Mesothelial cell of epicardium (in vitro differentiated cells): ENCODE results near the gene FOXD2. TPM values are rescaled to one million over a fixed set of nuclear protein-coding genes. Genes with fewer than 3 reads are reported as not detected.

Experiments
- DNase-seq, 2 experiments: peaks; one replicate each; pipeline ENCODE4 v3.0.0; 2021; ENCODE audit warnings: low spot score in 2 of 2; ENCODE audit not compliant: unreplicated experiment in 2 of 2
- H3K27ac Mint-ChIP-seq: 2 replicates; pipeline ENCODE4 v1.8.0; 2021; ENCODE audit warnings: mixed read lengths
- H3K27me3 Mint-ChIP-seq: 2 replicates; pipeline ENCODE4 v1.8.0; 2021; ENCODE audit warnings: low read depth, mixed read lengths
- H3K36me3 Mint-ChIP-seq: 2 replicates; pipeline ENCODE4 v1.8.0; 2021; ENCODE audit warnings: mixed read lengths
- H3K4me1 Mint-ChIP-seq: 2 replicates; pipeline ENCODE4 v1.8.0; 2021; ENCODE audit warnings: mixed read lengths
- H3K4me3 Mint-ChIP-seq: 2 replicates; pipeline ENCODE4 v1.8.0; 2021; ENCODE audit warnings: mild to moderate bottlenecking, moderate library complexity, mixed read lengths
- H3K9me3 Mint-ChIP-seq: 2 replicates; pipeline ENCODE4 v1.8.0; 2021; ENCODE audit warnings: mixed read lengths
- CTCF ChIP-seq: fragments of 200-600 bp; sonication (generic); IDR thresholded peaks from one replicate; pipeline ENCODE4 v1.5.0; 2021; ENCODE audit warnings: antibody characterized with exemption; ENCODE audit not compliant: unreplicated experiment
- total RNA-seq: library from RNA; stranded (reverse); gene quantifications from 3 replicates; pipeline ENCODE4 v1.2.1, GENCODE V29; 2021

Gene FOXD2
- total RNA-seq, 1 donor from 2014 or later = 0.98 TPM

- H3K4me1 Mint-ChIP-seq = peaks cover 13% of the 10 kb centered on the region
- DNase-seq = no peak
- no peaks in the 10 kb centered on the region for H3K9me3 Mint-ChIP-seq
- H3K27ac Mint-ChIP-seq = no peak overlapping the region
- no peaks in the 10 kb centered on the region for H3K36me3 Mint-ChIP-seq
- H3K27me3 Mint-ChIP-seq = peaks cover 33% of the 10 kb centered on the region
- H3K4me3 Mint-ChIP-seq = no peak overlapping the region
- no peak for TF ChIP-seq CTCF
Observed at GRCh38 chr1:47439017-47439818, 1.4 kb downstream of the FOXD2 start.

- Mint-ChIP-seq H3K9me3 (no peaks in the 10 kb centered on the region), H3K27me3 (peaks cover 25% of the 10 kb centered on the region), H3K27ac (no peak overlapping the region), H3K36me3 (no peaks in the 10 kb centered on the region), H3K4me3 (no peak overlapping the region), H3K4me1 (peaks cover 16% of the 10 kb centered on the region)
- no peak for TF ChIP-seq CTCF
- DNase-seq = no peak
Observed at GRCh38 chr1:47439819-47440598, 2.2 kb downstream of the FOXD2 start.

- peaks cover 19% of the 10 kb centered on the region for H3K27me3 Mint-ChIP-seq
- no peak overlapping the region for H3K27ac Mint-ChIP-seq
- no peaks in the 10 kb centered on the region for H3K36me3 Mint-ChIP-seq
- H3K9me3 Mint-ChIP-seq = no peaks in the 10 kb centered on the region
- no peak for TF ChIP-seq CTCF
- H3K4me3 Mint-ChIP-seq = no peak overlapping the region
- H3K4me1 Mint-ChIP-seq = peaks cover 19% of the 10 kb centered on the region
- DNase-seq = no peak
Observed at GRCh38 chr1:47440599-47441081, 2.8 kb downstream of the FOXD2 start.

- no peak overlapping the region for H3K4me3 Mint-ChIP-seq
- H3K9me3 Mint-ChIP-seq = no peaks in the 10 kb centered on the region
- peaks cover 17% of the 10 kb centered on the region for H3K4me1 Mint-ChIP-seq
- H3K27ac Mint-ChIP-seq = no peak overlapping the region
- no peaks in the 10 kb centered on the region for H3K36me3 Mint-ChIP-seq
- H3K27me3 Mint-ChIP-seq = peaks cover 9% of the 10 kb centered on the region
- no peak for TF ChIP-seq CTCF
- no peak for DNase-seq
Observed at GRCh38 chr1:47441450-47442106, 3.7 kb downstream of the FOXD2 start.

GRCh38 chr1:47442202-47442601 is 4.4 kb downstream of the FOXD2 start:
- Mint-ChIP-seq H3K27me3 (peaks cover 5% of the 10 kb centered on the region), H3K4me3 (no peak overlapping the region), H3K36me3 (no peaks in the 10 kb centered on the region), H3K27ac (no peak overlapping the region), H3K9me3 (no peaks in the 10 kb centered on the region), H3K4me1 (peaks cover 16% of the 10 kb centered on the region)
- no peak for TF ChIP-seq CTCF
- no peak for DNase-seq
